NCI-H345 (cell line): ENCODE data around the gene SACM1L.
"Not testable (repeated sequence)": the region's sequence is repeated elsewhere in the genome, so short reads cannot be mapped to it uniquely, and the experiment has no call there.

Experiments used
- DNase-seq: peaks from one replicate; lab custom pipeline; 2025; lab: John Stamatoyannopoulos, UW

SACM1L gene

DNA sequence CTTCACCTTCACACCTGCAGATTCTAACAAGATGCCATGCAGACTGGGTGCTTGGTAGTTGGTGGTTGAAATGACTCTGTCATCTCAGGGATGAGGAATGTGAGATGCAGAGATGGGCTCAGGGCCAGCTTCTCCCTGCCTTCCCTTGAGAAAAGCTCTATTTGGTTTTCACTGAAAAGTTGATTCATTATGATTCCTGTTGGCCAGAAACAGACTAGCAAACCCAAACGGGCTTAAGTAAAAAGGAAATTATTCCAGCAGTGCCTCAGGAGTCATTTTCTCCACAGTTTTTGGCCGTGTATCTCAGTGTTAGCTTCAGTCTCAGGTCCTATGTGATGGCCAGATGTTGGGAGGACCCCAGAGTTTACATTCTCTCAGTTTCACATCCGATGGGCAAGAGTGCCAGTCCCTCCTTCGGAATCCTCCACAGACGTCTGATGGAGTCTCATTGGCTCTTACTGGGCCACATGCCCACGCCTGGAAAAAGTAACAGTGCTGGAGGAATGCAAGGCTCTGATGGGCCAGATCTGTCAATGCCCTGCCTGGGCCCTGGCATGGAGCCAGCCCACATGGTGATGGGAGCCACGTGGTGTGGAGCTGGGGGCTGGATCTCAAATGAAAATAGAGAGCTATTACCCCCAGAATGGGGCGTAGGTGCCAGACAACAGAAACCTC, 22.3 kb upstream of the SACM1L start:
- no peak for DNase-seq

GRCh38 chr3:45667569-45667934, 21.6 kb upstream of the SACM1L start:
- DNase-seq: no peak

GRCh38 chr3:45670436-45670835, 18.8 kb upstream of the SACM1L start:
- DNase-seq: no peak

DNA sequence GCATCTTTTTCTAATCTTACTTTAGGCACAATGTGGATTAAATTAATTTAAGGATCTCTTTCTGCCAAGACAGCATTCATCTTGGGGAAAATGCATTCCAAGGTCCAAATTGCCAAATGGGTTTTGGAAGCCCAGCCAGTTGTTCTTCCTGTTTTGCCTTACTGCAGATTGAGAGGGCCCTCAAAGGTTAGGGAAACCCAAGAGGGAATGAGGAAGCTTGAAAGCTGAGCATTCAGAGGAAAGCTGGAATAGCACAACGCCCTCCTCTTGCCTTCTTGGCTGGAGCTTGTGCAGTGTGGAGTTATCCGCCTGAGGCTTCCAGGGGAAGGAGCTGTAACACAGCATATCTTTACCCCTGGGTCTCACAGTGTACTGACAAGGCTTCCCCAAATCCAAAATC, 18.2 kb upstream of the SACM1L start:
- DNase-seq: no peak

GRCh38 chr3:45673273-45673672, 15.9 kb upstream of the SACM1L start:
- no peak for DNase-seq

DNA sequence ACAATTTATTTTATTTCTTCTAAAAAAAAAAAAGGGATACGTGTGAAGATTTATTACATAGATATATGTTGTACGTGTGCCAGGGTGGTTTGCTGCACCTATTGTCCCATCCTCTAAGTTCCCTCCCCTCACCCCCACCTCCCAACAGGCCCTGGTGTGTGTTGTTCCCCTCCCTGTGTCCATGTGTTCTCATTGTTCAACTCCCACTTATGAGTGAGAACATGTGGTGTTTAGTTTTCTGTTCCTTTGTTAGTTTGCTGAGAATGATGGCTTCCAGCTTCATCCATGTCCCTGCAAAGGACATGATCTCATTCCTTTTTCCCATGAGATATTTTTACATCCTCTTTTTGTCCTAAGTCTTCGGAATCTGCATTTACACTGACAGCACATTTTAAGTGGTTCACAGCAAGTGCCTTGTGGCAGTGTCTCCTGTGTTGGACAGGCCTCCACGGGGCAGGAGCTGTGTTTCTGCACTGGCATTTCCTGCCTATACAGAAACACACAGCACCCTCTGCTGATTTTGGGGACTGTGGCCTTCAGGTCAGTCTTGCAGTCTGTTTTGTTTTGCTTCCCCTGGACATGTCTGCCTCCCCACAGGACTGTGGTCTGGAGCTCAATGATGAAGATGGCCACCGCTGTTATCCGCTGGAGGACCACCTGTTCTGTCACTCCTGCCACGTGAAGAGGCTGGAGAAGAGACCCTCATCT, 12.7 kb upstream of the SACM1L start:
- no peak for DNase-seq

DNA sequence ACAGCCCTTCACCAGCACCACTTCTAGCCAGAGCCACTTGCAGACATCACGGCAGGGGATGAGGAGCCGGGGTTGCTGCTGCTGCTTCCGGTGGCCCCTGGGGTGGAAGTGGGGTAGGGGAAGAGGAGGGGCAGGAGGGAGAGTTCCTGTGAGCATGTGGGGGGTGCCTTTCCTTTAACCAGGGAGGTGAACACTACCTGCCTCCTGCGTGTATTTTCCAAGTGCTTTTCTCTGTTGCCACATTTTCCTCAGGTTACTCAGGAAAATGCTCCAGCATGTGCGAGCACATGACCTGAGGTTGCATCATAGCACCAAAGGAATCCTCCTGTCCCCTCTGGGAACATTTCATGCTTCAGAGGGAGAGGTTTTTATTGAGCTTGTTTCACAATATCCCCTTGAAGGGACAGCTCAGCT, 12.2 kb upstream of the SACM1L start:
- no peak for DNase-seq

DNA sequence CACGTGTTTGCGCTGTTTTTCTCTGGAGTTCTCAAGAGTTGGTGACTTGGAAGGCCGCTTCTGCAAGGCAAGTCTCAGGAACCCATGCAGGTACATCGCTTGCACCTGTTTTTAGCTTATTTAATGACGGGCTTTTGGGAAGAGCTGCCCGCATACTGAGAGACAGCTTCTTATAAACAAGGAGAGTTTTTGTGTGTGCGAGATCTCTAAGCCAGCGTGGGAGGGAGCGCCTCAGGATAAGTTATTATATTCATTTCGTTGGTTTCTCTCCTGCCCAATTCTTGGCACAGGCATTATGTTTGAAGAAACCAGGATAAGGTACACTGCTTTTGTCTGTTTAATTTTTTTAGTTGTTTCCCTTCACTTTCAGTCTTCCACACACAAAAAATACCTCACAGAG, 11.4 kb upstream of the SACM1L start:
- DNase-seq: no peak

DNA sequence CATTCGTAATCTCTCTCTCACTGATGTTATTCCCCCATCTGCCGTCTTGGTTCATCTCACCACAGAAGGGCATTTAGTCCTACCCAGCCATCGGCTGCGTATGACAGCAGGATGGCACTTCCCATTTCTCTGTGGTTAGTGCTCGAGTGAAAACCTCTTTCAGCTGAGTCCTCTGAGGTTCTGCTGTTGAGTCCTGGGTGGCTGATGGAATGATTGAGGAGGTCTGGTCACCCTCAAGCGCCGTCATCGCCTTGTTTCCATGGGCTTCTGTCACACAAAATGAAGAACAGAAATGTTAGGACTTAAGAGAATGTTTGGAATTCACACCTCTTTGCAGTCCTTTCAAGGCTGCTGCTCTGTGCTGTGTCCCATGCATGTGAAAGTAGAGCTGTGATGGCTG, 9.4 kb upstream of the SACM1L start:
- no peak for DNase-seq

GRCh38 chr3:45681221-45681620, 8.0 kb upstream of the SACM1L start:
- no peak for DNase-seq

GRCh38 chr3:45681846-45682245, 7.3 kb upstream of the SACM1L start:
- DNase-seq: no peak

DNA sequence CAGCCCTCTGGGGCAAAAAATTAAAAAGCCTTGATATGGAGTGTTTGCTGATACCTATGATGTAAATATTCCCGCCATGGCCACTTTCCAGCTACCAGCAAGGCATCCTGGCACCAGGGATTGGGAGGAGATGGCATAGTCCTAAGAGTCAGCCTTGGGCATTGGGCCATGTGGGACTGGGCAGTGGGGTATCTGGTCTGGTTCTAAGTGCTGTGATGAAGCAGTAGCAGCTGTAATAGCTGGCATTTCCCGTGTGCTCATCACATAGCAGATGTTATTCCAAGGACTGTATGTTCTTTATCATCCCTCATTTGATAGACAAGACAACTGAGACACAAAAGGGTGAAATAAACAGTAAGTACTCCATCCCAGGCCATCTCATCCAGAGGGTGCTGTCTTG, 6.9 kb upstream of the SACM1L start:
- no peak for DNase-seq

DNA sequence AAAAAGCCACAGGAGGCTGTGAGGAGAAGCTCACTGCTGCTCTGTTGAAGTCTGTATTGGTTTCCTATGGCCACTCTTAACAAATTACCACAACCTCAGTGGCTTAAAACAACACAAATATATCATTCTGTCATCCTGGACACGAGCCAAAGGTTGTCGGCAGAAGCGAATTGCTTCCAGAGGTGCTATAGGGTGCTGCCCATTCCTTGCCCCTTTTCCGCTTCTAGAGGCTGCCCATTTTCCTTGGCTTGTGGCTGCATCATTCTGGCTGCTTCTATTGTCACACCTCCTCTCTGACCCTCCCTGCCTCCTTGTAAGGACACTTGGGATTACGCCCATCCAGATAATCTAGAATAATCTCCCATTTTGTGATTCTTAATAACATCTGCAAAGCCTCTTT, 6.4 kb upstream of the SACM1L start:
- DNase-seq: no peak

DNA sequence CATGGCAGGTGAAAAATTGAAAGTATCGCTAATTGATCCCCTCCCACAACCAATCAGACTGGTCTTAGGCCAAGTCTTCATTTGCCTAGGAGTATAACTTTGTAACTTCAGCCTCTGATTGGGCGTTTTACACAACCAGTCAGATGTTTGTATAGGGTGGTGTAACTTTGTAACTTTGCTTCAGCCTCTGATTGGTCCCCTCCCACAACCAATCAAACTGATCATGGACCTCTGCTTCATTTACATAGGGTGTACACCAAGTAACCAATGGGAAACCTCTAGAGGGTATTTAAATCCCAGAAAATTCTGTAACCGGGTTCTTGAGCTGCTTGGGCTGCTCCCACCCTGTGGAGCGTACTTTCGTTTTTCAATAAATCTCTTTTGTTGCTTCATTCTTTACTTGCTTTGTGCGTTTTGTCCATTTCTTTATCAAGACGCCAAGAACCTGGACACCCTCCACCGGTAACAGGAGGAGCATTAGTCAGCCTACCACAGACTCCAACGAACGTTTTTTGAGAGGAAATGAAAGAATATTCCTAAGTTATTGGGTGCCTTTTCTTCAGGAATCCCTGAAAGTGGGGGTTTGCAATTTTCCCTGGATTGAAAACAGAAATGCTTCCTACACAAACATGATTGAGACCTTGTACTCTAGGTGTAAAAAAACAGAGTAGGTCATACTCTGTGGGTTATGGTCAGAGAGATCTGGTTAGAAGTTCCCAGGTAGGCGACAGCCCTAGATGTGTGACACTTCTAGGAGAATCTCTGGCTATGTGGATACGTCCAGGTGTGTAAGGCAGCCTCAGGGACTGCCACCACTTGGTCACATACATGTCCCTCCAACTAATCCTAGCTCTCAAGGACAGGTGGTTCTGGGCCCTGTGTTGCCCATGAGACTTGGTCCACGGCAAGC, 5.5 kb upstream of the SACM1L start:
- DNase-seq: no peak

GRCh38 chr3:45684327-45684892, 4.8 kb upstream of the SACM1L start:
- no peak for DNase-seq

- DNase-seq: not testable (repeated sequence)
These were observed 3.5 kb upstream of the SACM1L start for GRCh38 chr3:45685722-45686121.

- no peak for DNase-seq
These were observed 2.3 kb upstream of the SACM1L start for GRCh38 chr3:45686850-45687249.

DNA sequence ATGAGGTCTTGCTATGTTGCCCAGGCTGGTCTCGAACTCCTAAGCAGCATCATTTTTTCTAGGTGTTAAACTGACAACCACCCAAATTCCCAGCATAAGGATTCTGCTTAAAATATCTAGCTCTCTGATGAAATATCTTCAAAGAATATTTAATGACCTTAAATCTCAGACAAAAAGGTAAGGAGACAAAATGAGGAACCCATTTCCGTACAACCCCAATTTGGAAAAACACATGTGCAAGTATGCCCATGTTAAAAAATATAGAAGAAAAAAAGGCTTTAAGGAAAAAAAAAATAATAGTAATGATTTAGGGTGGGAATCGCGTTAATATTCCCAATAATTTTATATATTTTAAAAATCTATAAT, 1.4 kb upstream of the SACM1L start:
- no peak for DNase-seq

DNA sequence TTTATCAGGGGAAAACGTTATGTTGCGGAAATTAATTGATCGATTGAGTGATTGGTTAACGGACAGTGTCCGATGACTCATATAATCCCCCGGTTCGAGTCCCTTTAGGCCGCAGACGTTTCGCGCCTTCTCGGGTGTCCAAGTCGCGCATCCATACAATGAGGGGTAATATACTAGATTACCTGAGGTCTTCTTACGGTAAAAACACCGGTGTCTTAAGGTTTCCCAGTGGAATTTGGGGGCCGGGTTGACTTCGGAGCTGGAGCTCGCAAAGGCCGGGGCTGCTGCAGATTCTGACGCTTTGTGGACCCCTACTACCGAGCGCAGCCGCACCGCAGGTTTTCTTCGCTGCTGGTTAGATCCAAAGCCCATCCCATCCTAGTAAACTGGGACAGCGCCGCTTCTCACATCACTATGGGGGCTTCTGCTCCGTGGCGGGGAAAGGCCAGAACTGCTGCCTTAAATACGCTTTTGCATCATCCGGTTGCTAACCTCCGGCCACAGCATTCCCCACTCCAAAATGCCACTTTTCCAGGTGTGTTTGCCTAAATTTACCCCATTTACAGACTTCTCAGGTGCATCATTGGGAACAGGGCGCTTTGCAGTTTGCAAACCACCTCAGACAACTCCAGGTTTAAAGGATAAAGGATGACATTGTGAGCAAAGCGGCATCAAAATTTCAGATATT, 858 bp upstream of the SACM1L start:
- peak; percentile 61 for DNase-seq

GRCh38 chr3:45689787-45690145, 570 bp downstream of the SACM1L start:
- no peak for DNase-seq

GRCh38 chr3:45690336-45691035, 1.3 kb downstream of the SACM1L start:
- DNase-seq: no peak

- DNase-seq: no peak
These were observed 2.6 kb downstream of the SACM1L start for GRCh38 chr3:45691842-45692241.
